Progenitor cell of endocrine pancreas (in vitro differentiated cells): ENCODE measurements around the gene PTPRK. TPM values are rescaled to one million over a fixed set of nuclear protein-coding genes. Genes with fewer than 3 reads are reported as not detected.

Experiments
- DNase-seq: peaks from one replicate; pipeline ENCODE4 v3.0.0; 2021; ENCODE audit warnings: low spot score; ENCODE audit not compliant: unreplicated experiment
- H3K27ac Mint-ChIP-seq: 2 replicates; pipeline ENCODE4 v1.8.0; 2021; ENCODE audit warnings: mild to moderate bottlenecking, moderate library complexity, mixed read lengths
- H3K27me3 Mint-ChIP-seq: 2 replicates; pipeline ENCODE4 v1.8.0; 2021; ENCODE audit warnings: mixed read lengths
- H3K36me3 Mint-ChIP-seq: 2 replicates; pipeline ENCODE4 v1.8.0; 2022; ENCODE audit warnings: mixed read lengths; ENCODE audit not compliant: insufficient read depth
- H3K4me1 Mint-ChIP-seq: 2 replicates; pipeline ENCODE4 v1.8.0; 2021; ENCODE audit warnings: low read depth, mixed read lengths
- H3K4me3 Mint-ChIP-seq: 2 replicates; pipeline ENCODE4 v1.8.0; 2021; ENCODE audit warnings: low read depth, mild to moderate bottlenecking, moderate library complexity, mixed read lengths
- H3K9me3 Mint-ChIP-seq: 2 replicates; pipeline ENCODE4 v1.8.0; 2021; ENCODE audit warnings: low read depth, mixed read lengths
- CTCF ChIP-seq: fragments of 200-600 bp; sonication (generic); IDR thresholded peaks from one replicate; pipeline ENCODE4 v1.5.0; 2021; ENCODE audit warnings: antibody characterized with exemption, mild to moderate bottlenecking; ENCODE audit not compliant: unreplicated experiment
- total RNA-seq: library from RNA; stranded (reverse); gene quantifications from 2 replicates; pipeline ENCODE4 v1.2.1, GENCODE V29; 2021

The PTPRK gene
- total RNA-seq, 1 donor from 2014 or later: 86.2 TPM

GRCh38 chr6:128494440-128494839 is 26.0 kb downstream of the PTPRK start:
- Mint-ChIP-seq H3K27ac (peak overlapping the region; percentile 10), H3K27me3 (no peaks in the 10 kb centered on the region), H3K4me1 (peaks cover 46% of the 10 kb centered on the region), H3K36me3 (peaks cover 1% of the 10 kb centered on the region), H3K4me3 (no peak overlapping the region), H3K9me3 (no peaks in the 10 kb centered on the region)
- no peak for DNase-seq
- TF ChIP-seq CTCF: no peak

- no peaks in the 10 kb centered on the region for H3K9me3 Mint-ChIP-seq
- peaks cover 1% of the 10 kb centered on the region for H3K36me3 Mint-ChIP-seq
- H3K27ac Mint-ChIP-seq: no peak overlapping the region
- DNase-seq: no peak
- H3K27me3 Mint-ChIP-seq: no peaks in the 10 kb centered on the region
- no peak overlapping the region for H3K4me3 Mint-ChIP-seq
- TF ChIP-seq CTCF: no peak
- peaks cover 43% of the 10 kb centered on the region for H3K4me1 Mint-ChIP-seq
Observed at GRCh38 chr6:128493877-128494276, 26.5 kb downstream of the PTPRK start.

- DNase-seq: no peak
- TF ChIP-seq CTCF: no peak
- peaks cover 1% of the 10 kb centered on the region for H3K36me3 Mint-ChIP-seq
- H3K27ac Mint-ChIP-seq: peak overlapping the region; percentile 94
- peaks cover 40% of the 10 kb centered on the region for H3K4me1 Mint-ChIP-seq
- H3K27me3 Mint-ChIP-seq: no peaks in the 10 kb centered on the region
- no peaks in the 10 kb centered on the region for H3K9me3 Mint-ChIP-seq
- H3K4me3 Mint-ChIP-seq: no peak overlapping the region
Observed at GRCh38 chr6:128492386-128492785, 28.0 kb downstream of the PTPRK start.

- peaks cover 40% of the 10 kb centered on the region for H3K4me1 Mint-ChIP-seq
- no peak for TF ChIP-seq CTCF
- no peaks in the 10 kb centered on the region for H3K9me3 Mint-ChIP-seq
- peaks cover 1% of the 10 kb centered on the region for H3K36me3 Mint-ChIP-seq
- H3K27me3 Mint-ChIP-seq: no peaks in the 10 kb centered on the region
- peak overlapping the region; percentile 39 for H3K4me3 Mint-ChIP-seq
- peak overlapping the region; percentile 94 for H3K27ac Mint-ChIP-seq
- no peak for DNase-seq
Observed at GRCh38 chr6:128491610-128492206, 28.7 kb downstream of the PTPRK start.

GRCh38 chr6:128491100-128491581 is 29.3 kb downstream of the PTPRK start:
- peak overlapping the region; percentile 39 for H3K4me3 Mint-ChIP-seq

More at GRCh38 chr6:128491100-128491581, 29.3 kb downstream of the PTPRK start:
- no peak for DNase-seq
- peaks cover 40% of the 10 kb centered on the region for H3K4me1 Mint-ChIP-seq
- H3K27ac Mint-ChIP-seq: peak overlapping the region; percentile 94
- peaks cover 1% of the 10 kb centered on the region for H3K36me3 Mint-ChIP-seq
- no peaks in the 10 kb centered on the region for H3K27me3 Mint-ChIP-seq
- H3K9me3 Mint-ChIP-seq: no peaks in the 10 kb centered on the region
- no peak for TF ChIP-seq CTCF
